Subcutaneous adipose tissue (tissue), 4 donors: Measurements from ENCODE around the gene RFC1. TPM values are rescaled to one million over a fixed set of nuclear protein-coding genes. Genes with fewer than 3 reads are reported as not detected.

ENCODE experiments used
- CTCF ChIP-seq: fragments of 450-650 bp; IDR thresholded peaks from one replicate; pipeline ENCODE4 v1.5.1; 2016; ENCODE audit warnings: low read depth, mild to moderate bottlenecking, control low read depth, antibody characterized with exemption, moderate library complexity
- total RNA-seq, 4 donors: library from RNA; depleted of rRNA; stranded (reverse); fragments of >200 nt; gene quantifications; one replicate each; pipeline ENCODE4 v1.1.0, GENCODE V29; 2016

Gene RFC1
- total RNA-seq, 4 donors from 2014 or later, result 29.9 to 42.3 (median 39.0) TPM

DNA sequence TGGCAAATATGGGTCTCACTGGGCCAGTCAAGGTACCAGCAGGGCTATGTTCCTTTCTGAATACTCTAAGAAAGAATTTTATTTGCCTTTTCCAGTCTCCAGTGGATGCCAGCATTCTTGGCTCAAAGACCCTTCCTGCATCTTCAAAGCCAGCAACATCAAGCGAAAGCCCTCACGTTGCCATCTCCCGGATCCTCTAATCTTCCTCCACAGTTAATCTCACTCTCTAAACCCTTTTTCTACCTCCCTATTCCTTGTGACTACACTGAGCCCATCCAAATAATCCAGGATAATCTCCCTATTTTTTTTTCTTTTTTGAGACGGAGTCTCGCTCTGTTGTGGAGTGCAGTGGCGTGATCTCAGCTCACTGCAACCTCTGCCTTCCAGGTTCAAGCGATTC, 23.4 kb downstream of the RFC1 start:
- TF ChIP-seq CTCF, result no peak

DNA sequence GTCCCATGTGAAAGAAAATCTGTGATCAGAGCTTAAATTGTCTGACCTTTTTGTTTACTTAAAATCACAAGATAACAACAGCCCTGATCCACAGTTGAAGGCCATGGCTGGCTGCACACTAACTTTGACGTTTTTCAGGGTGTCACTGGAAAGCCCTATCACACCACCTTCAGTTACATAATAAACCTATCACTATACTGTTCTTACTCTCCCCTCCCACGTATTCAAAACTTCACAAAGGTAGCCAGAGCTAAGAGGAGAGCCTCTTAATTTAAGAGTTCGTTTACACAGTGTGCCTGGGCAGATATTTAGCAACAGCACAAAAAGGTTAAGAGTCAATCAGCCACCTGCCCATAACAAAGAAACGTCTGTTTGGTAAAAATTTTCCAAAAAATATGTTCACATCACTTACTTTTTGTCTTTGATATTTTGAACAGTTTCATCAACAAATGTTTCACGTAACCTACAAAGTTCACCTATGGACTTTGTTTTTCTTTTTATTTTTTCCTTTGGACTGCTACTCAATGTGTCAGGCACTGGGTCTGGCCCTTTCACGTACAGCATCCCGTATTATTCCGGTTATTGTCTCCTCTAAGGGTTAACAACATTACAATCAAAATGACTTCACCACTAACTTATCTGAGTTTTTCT, 25.0 kb downstream of the RFC1 start:
- no peak for TF ChIP-seq CTCF

DNA sequence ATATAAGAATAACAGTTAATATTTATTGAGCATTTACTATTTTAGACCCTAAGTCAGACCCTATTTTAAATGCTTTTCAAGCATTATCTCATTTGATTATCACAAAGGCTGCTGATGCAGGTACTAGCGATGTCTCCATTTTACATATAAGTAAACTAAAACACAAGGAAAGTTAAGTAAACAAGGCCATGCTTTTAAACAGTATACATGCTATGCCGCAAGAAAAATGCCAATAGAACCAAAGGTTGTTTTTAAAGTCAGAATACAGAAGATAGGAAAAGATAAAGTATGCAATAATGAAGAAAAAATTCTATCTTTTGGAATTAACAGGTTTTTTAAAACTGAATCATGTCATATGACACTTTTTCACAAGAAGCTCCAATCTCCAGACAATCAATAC, 26.2 kb downstream of the RFC1 start:
- no peak for TF ChIP-seq CTCF

- TF ChIP-seq CTCF, result no peak
Measured at GRCh38 chr4:39337841-39338240, 28.3 kb downstream of the RFC1 start.

GRCh38 chr4:39335566-39335965, 30.6 kb downstream of the RFC1 start:
- TF ChIP-seq CTCF, result no peak

DNA sequence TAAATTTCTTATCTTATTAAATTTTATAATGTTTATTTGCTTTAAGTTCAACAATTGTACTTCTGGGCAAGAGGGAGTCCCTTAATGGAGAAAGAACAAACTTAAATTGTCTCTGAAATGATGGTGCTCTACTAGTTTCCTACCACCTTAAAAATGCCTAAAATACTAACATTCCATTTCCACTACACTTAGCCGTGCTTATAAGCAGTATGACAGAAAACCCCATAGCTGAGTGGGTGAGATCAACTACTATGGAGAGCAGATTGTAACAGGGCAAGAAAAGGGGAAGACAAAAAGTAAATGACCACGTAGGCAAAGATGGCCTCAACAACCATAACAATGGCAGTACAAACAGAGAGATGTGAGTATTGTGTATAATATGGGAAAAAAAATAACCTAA, 35.0 kb downstream of the RFC1 start:
- no peak for TF ChIP-seq CTCF

- TF ChIP-seq CTCF, result no peak
Measured at GRCh38 chr4:39330353-39330752, 35.8 kb downstream of the RFC1 start.
